Left renal cortex interstitium (tissue), 4 donors: ENCODE measurements around the gene FGB. TPM values are rescaled to one million over a fixed set of nuclear protein-coding genes. Genes with fewer than 3 reads are reported as not detected.
"Not testable (repeated sequence)": the region's sequence is repeated elsewhere in the genome, so short reads cannot be mapped to it uniquely, and the experiment has no call there.

Experiments
- DNase-seq, 4 donors: peaks; one replicate each; pipeline ENCODE4 v3.0.0-alpha.2; 2013; ENCODE audit warnings: low read depth in 4 of 4, low spot score in 2 of 4, missing footprints in 1 of 4
- polyA plus RNA-seq, 4 donors: library from polyadenylated mRNA; unstranded; fragments of 120-200 nt; gene quantifications; one replicate each; pipeline ENCODE4 v1.2.1, GENCODE V29; 2013; ENCODE audit not compliant: insufficient read length in 4 of 4

Gene FGB
- polyA plus RNA-seq, 4 donors: 5.9 to 204 (median 63.8) TPM

DNA sequence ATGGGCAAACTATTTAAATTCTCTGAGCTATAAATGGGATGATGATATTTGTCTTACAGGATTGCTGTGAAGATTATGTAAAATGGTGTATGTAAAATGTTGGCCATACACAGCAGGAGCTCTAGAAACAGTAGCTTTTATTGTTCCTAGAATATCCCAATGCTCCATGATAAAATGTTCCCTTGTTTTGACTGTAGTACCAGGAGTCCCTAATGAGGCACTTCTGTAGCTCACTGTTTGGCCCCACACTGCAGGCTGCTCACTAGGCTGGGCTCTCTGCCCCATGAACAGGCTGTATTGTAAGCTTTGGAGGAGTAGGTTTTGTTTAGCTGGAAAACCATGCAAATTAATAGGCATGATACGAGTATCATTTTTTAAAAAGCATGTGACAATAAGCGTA, 31.1 kb downstream of the FGB start:
- DNase-seq: no peak

DNA sequence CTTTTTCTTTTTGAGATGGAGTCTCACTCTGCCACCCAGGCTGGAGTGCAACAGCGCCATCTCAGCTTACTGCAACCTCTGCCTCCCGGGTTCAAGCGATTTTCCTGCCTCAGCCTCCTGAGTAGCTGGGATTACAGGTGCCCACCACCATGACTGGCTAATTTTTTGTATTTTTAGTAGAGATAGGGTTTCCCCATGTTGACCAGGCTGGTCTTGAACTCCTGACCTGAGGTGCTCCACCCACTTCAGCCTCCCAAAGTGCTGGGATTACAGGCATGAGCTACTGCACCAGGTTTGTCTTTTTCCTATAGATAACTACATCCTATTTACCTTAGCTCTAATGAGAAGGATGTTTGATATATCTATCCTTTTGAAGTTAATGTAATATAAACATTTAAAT, 31.5 kb downstream of the FGB start:
- not testable (repeated sequence) for DNase-seq

DNA sequence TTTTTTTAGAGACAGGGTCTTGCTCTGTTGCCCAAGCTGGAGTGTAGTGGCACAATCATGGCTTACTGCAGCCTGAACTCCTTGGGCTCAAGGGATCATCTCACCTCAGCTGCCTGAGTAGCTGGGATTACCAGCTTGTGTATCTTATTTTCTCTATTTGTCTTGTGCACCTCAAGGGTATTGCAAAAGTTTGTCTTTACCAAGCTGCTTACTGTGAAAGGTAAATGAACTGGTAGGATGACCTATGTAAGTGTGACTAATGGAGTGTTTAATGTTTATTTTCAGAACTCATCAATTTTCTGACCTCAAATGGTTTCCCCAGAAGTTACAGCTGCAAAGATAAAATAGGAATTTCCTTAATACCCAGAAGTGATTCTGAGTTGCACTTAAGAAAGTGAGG, 33.0 kb downstream of the FGB start:
- no peak for DNase-seq

DNA sequence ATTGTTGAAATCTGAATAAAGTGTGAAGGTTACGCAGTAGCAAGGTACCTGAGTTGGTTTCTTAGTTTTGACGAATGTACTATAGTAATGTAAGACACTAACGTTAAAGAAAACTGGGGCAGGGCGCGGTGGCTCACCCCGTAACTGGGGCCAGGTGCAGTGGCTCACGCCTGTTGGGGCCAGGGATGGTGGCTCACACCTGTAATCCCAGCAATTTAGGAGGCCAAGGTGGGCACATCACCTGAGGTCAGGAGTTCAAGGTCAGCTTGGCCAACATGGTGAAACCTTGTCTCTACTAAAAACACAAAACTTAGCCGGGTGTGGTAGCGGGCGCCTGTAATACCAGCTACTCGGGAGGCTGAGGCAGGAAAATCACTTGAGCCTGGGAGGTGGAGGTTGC, 34.5 kb downstream of the FGB start:
- not testable (repeated sequence) for DNase-seq

DNA sequence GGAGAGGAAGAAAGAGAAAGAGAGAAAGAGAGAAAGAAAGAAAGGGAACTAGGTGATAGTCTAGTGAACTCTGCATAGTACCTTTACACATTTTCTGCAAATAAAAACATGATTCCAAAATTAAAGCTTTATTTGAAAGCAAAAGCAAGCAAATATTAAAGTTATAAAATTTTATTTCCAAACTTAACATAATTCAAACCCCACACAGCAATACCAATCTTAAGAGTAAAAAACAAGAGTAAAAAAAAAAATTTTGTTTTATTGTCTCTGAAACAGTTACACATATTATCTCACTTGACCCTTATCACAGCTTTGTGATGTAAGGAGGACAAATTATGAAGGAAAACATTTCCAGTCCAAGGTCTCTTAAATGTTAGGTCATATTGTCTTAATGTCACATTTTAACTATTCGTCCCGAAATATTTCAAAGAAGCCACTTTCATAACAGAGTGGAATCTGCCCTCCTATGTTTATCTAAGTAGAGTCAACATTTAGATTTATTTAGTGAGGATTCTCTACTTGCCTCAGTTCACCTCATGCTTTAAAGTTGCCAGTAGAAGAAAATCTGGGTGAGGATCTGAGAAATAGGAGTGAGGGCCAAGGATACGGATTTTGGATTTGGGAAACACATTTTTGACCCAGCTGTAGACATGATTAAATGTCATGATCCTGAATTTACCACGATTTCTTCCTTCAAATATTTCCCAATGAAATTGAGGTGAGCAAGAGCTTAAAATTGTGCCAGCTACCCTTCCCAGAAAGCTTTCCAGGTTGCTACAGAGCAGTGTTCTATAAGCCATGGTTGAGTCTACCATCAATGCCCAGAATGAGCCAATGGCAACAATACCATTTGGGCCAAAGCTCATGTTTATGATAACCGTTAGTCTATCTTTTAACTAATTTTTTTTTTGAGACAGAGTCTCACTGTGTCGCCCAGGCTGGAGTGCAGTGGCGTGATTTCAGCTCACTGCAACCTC, 35.3 kb downstream of the FGB start:
- no peak for DNase-seq

DNA sequence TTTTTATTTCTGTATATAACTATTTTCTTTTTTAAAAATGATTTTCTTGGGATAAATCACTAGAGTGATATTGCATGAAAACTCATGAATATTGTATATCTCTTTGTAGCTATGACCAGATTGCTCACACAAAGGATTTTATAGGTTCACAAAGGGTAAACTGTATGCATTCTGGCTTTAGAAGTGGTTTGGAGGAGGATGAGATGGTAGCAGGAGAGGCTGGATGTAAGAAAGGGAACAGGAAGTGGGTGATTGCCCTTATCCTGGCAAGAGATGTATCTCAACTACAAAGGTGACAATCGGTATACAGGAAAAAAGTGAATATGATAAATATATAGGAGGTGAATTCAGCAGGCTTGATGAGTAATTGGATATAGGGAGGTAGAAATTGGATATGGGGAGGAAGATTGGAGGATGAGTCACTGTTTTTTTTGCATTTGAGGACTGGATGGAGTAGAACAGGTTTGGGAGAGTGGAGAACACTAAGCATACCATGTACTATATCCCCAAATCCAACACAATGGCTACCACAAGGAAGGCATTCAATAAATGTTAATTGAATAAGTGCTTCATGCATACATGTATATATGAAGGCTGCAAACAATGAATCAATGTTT, 39.7 kb downstream of the FGB start:
- no peak for DNase-seq

DNA sequence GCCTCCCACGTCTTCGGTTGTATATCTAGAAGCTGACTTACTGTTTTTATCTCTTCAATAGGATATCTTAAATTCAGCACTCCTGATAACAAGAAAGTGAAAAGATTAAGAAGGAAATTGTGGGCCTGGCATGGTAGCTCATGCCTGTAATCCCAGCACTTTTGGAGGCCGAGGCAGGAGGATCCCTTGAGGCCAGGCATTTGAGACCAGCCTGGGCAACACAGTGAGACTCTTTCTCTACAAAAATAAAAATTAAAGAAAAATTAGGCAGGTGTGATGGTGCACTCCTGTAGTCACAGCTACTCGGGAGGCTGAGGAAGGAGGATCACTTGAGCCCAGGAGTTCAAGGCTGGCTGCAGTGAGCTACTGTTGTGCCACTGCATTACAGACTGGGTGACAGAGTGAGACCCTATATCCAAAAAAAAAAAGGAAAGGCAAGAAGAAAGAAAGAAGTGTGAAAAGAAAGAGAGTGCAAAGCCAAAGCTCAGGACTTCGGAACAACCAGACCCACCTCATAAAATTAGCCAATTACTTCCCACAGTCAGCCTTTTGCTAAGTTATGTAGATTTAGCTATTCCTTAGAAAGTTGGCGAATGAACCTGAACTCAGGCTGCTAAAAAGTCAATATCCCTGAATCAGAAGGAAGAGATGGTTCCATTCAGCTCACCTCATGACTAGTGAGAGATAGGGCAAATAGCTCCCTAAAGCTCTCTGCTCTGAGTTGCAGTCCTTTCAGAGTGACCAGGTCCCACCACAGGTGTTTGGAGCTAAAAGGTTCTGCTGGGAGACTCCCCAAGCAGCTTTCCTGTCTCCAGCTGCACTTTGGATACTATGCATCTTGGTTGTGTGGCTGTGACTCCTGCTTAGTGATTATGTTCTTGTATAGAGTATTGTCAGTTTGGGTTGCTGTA, 40.5 kb downstream of the FGB start:
- no peak for DNase-seq

DNA sequence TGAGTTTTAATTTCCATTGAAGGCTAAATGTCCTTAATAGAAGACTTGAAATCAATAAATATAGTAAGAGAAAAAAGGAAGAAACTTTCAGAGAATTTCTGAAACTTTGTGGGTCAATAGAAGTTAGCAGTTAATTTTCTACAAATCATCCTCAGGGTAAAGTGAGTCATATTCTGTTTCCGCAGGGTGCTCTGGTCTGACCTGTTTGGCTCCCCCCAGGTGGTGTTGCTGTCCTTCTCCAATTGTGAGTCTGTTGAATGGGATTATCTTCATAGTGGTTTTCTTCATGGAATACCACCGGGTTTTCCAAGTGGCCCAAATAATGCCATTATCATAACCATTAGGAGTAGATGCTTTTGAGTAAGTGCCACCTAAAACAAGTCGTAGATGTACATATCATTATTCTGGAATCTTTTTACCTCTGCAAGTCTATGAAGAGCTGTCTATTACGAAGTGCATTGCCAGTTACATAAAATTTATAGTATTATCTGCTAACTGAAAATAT, 41.9 kb downstream of the FGB start:
- DNase-seq: no peak

DNA sequence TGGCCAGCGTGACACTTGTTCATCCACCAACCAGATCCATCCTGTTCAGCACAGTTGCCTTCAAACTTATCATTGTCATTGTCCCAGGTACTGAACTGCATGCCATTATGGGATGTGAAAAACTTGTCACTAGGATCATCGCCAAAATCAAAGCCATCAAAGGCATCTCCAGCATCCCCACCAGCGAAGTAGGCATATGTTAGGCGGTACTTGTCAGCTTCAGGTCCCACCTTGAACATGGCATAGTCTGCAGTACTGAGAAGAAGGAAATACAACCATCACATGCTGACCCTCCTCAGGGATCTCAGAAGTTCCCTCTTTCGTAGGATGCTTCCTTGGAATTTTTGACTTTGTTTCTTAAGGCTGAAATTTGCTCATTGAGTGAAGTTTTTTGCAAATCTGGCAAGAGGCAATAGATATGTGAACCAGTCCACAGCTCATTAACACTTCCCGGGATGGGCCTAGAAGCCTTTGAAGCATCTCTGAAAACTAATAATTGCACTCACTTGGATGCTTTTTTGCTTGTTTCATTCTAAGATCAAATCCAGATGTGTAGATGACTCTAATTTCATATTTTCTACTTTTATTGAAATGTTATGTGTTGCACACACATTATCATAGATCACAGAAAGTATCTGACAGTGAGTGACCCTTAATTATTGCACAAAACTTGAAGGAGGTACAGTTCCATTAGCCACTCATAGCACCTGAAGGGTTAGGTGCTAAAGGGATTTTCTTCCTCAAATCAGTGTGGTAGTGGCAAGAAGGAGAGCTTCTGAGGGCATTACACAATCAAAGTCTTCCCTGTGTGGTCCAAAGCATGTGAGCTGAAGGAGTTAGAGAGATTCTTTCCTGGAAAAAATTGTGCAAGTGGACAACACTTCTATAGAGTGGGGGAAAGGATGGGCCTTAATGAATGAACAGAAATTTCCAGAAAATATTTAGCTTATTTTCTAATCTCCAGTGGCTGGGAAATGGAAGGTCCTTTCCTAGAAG, 44.2 kb downstream of the FGB start:
- no peak for DNase-seq

DNA sequence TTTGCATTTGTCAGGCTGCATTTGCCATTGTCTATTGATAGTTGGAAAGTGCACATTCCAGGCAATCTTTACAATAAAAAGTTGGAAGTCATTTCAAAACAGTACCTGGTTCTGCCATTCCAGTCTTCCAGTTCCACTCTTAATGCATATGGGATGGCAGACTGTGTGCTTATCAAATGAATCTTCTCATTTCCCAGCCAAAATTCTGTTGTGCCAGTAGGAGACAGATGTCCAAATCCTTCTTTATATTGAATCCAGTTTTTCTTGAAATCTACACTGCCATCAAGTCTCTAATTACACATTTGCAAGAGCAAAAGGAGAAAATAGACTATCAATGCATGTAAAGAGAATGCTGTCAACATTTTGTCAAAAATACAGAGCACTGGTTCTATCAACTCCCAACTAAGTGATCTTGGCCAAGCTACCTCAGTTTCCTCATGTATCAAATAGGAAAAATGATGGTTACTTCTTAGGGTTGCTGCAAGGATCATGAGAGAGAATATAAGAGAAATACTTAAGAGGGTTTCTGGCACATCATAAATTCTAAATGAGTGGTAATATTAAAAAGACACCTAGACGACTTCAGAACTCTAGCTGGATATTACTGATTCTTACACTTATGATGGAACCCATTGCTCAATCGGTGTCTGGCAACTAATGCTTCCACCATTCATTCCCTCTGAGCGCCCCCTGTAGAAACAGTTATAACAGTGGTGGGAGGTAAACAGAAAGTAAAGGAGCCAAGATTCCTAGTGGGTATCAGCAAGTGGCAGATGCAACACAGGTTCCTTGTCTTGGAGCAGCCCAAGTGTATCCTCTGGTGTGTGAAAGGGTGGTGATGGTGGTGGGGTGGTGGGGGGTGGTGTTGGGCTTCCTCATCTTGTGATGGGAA, 45.8 kb downstream of the FGB start:
- DNase-seq: no peak

DNA sequence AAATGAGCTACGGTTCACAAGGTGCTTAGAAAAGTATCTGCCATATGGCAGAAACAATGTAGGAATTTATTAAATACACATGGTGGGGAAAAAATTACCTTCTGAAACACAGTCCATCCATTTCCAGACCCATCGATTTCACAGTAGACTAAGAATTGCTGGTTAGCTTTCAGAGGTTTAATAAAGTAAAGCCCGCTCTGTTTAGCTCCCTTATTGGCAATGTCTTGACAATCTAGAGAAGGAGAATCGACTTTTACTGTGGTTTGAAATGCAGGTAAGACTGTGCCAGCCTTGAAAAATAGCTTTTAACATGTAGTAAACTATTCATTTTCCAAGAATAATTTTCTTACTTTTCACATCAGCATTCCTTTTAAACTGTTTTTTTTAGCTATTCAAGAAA, 46.7 kb downstream of the FGB start:
- DNase-seq: no peak

DNA sequence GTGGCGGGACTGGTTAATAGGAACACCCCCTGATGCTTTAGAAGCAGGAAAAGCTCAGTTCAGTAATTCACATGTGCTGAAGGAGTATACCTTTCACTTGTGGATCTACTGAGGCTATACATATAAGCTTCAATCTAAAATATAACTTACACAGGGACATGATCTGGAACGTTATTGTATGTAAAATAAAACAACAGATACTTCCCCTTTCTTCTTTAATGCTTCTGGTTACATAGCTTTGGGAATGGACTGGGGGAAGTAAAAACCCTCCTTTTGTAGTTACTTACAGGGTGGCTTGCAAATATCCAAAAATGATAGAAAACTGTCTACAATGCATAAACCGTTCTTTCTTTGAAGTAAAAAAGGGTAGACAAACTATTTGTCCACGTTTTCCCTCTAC, 47.8 kb downstream of the FGB start:
- no peak for DNase-seq

DNA sequence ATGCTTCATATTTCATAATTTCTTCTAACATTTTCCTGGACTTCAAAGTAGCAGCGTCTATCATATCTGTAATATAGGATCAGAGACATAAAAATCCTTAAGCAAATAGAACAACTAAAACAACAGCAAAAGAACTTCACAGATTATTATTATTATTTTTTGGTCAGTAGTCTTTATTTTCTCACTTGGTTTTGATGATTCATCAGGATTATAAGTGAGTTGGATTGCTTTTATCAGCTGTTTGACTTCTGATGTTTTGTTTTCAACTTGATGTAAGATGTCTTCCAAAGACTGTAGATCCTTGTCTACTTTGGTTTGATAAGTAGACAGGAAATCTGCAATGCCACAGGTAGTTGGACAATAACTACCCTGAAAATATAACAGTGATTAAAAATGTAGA, 49.0 kb downstream of the FGB start:
- no peak for DNase-seq

DNA sequence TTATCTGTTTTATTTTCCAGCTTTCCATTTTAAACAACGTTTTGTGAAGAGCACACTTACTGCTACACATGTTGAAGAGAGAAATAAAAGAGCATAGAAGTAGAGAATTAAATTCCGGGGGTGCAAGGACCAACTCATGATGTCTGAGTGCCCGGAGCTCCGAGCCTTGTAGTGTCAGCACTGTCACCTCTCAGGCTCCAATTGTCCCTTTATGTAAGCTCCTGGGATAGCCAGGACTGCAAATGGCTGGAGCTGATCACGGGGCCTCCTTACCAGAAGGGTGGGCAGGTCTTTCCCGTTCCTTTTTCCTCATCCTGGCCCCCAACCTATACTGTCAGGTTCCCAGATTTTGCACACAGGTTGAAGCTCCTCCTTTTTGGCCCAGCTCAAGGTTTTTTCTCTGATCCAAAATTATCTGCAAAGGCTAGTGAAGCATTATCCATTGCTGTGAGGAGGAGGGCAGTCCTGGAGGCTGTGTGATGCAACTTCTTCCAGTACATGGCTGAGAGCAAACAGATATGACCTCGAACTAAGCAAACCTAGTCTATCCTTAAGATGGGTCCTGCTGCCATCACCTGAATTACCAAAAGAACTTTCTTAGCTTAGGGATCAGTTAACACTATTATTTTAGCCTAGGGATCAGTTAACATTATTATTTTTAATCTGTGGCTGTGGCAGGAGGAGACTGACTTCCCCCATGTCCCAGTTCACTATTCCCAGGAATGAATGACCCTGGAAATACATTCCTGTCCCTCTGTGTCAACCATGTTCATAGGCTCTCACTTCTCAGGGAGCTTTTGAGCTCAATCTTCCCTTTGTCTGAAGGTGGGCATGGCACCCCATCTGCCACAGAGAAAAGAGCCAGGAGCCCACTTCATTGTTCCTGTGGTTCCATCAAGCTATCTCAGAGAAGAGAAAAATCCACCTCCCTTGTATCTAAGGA, 49.9 kb downstream of the FGB start, which contains the start of gene FGG:
Gene FGG, minus strand, starts transcription at position 185 of the 943 bp plus-strand sequence. Its CDS starts 47 bp downstream, at position 138.
- DNase-seq: no peak

DNA sequence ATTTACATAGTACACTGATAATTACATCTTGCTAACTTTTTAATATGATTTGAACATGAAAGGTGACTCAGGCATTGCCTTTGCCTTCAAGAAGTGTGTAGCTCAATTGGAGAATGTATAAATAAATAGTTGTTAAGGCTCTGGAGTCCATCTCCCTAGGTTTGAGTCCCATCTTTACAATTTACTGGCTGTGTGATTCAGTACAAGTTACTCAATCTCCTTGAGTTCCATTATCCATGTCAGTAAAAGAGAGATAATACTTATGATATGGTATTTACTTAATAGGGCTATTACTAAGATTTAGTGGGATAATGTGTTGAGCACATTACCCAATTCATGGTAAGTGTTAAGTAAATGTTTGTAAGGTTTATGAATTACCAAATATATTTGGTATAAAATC, 51.5 kb downstream of the FGB start:
- DNase-seq: no peak

DNA sequence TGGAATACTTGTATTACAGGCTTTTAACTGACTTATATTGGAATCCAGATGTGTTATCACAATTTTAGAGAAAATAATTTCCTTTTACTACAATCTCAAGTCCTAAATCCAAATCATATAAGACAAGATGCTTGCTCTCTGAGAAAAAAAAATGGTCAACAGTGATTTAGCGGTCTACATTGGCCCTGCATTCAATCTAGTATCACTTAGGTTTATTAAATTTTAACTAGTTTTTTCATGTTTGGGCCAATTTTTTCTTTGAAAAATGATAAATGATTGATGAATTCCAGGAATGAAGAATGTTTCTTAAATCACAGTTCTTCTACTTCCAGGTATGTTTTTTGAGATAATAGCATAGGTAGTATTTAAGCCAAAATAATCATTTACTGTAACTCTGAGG, 52.4 kb downstream of the FGB start:
- DNase-seq: no peak

DNA sequence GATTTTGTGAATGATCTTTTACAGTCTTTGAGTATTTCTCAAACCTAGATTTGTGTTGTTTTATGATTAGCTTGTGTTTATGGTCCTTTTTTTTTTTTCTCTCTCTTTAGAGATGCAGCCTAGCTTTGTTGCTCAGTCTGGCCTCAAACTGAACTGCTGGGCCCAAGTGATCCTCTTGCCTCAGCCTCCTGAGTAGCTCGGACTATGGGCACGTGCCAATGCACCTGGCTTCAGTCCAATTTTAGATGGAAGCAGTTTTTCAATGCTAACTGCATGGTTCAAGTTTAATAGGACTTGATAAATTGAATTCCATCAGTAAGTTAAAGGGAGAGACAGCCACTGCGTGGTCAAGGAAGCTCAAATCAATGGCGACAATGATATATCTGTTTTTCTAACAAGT, 53.5 kb downstream of the FGB start:
- no peak for DNase-seq
